HG02973 (cell line): ENCODE data around the gene MEX3C.
A peak's percentile ranks its signal among the peaks of the same experiment; 100 is the strongest.

Experiments
- ATAC-seq: cut with Tn5 transposase; IDR thresholded peaks from one replicate; pipeline ENCODE4 v1.9.1; 2021; ENCODE audit warnings: moderate library complexity; ENCODE audit not compliant: unreplicated experiment

The MEX3C gene

GRCh38 chr18:51197661-51198424 lies at the start of gene MEX3C:
MEX3C (minus strand) TSS chr18:51197681; CDS start chr18:51197320, 361 bp downstream.
- ATAC-seq: peak; percentile 76

GRCh38 chr18:51241226-51241625 lies 43.7 kb upstream of the MEX3C start:
- no peak for ATAC-seq

DNA sequence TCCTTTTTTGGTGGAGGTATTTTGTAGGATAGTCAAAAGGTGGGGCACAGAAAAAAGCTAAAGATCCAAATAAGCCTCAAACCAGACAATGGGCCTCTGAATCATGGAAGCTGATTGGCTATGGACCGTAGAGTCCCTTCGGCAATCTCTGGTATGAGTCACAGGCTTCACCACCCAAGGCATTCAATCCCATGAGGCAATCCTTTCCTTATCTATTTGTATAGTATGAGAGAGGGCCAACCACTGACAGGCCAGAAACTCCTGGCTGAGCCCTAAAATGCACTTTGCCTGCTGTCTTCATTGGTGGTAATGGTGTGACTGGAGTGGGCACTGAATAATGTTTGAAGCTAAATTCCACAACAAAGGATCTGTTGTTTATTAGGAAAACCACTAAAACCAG lies 38.7 kb upstream of the MEX3C start:
- ATAC-seq: no peak

- peak; percentile 88 for ATAC-seq
Measured at GRCh38 chr18:51235009-51235789, 37.7 kb upstream of the MEX3C start.

DNA sequence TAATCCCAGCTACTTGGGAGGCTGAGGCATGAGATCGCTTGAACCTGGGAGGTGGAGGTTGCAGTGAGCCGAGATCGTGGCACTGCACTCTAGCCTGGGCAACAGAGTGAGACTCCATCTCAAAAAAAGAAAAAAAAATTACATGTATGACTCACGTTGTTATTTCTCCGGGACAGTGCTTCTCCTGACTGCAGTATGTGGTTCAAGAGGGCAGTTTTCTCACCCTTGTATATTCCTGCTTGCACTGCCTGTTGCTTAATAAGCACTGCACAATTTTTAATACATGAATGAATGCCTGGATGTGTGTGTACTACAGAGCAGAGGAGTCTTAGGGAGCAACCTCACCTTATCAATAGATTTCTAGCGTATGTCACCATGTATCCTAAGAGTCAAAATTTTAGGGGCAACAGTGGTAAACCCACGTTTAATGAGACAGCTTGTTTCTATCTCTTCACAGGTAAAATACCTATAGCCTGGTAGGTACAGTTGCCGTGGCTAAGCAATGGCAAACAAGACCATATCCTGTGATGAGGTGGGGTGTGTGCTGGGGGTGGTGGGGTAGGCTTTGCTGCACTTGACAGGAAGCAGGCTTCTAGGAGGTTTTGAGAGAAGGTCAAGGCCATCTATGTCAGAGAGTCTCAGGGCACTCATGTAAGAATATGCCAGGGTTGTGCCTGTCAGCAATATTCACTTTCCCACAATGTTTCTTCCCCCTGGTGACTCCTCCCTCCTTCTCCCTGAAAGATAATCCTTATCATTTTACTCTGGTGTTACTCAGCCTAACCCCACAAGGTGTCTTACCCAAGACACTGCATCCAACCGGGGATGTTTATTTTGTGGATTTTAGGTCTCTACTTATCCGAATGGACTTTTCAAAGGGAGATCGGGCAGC lies 36.9 kb upstream of the MEX3C start:
- ATAC-seq: no peak

GRCh38 chr18:51229328-51229727 lies 31.8 kb upstream of the MEX3C start:
- no peak for ATAC-seq

GRCh38 chr18:51227660-51228059 lies 30.2 kb upstream of the MEX3C start:
- no peak for ATAC-seq

- ATAC-seq: no peak
Measured at GRCh38 chr18:51226587-51227350, 29.3 kb upstream of the MEX3C start.

DNA sequence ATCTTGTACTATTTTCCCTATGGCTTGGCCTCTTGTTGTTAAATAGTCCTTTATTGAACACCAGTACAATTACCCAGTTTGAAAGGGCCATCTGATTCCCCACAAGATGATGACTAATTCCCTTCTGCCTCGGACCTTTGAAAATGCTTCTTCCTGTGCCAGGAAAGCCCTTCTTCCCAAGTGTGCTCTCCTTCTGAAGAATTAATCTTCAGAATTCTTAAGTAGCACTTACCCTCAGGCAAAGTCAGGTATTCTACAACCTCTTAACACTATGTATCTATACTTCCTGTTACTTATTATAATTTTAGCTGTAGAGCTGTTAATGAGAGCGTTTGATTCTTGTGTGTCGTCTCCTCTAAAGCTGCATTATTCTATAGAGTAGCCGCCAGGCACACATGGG lies 28.6 kb upstream of the MEX3C start:
- ATAC-seq: no peak

- ATAC-seq: no peak
Measured at GRCh38 chr18:51212606-51213005, 15.1 kb upstream of the MEX3C start.

DNA sequence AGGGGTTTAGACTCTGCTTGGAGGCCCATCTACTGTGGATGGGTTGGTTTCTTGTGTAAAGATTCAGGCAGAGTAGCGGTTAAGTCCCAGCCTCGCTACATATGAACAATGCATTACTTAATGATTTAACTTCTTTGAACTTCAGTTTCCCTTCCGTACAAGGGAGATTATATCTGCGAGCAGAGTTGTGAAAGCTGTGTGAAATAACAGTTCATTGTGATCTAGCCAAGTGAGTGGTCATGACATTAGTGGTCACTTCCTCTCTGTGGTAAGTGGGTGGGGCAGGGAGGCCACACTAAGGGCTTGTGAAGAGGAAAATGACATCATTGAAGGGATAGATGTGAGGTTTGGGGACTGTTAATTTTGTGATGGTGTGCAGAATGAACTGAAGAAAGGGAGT lies 14.1 kb upstream of the MEX3C start:
- peak; percentile 93 for ATAC-seq

DNA sequence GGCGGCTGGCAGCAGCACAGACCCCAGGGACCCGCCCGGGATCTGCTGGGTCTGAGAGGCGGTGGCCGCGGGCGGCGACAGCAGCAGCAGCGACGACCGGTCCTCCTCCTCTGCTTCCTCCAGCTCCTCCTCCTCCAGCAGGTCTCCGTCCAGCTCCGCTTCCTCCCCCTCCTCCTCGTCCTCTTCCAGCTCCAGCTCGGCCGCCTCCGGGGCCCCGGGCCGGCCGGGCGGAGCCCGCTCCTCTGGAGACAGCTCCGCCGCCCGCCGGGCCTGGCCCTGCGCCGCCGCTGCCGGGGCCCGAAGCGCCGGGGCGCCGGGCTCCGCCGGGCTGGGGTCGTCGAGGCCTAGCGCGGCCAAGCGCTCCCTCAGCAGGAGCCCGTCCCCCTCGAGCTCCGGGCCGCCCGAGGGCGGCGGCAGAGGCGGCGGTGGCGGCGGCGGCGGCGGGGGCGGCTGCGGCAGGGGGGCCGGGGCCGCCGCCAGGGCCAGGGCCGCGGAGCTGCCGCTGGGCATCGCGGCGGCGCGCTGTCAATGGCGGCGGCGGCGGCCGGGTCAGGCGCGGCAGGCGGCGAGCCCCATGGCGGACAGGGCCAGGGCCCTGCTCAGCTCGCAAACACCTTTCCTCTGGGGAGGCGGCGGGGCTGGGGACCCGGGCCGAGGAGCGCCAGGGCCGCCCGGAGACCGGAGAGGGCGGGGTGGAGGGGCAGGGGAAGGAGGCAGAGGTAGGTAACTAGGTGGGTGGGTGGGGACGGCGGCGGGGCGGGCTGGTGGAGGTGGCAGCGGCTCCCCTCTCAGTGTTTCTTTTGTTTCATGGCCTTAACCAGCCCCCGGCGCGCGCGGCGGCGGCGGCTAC lies 445 bp downstream of the MEX3C start:
- ATAC-seq: peak; percentile 7

- peak; percentile 0 for ATAC-seq
Measured at GRCh38 chr18:51196118-51196810, 1.2 kb downstream of the MEX3C start.

DNA sequence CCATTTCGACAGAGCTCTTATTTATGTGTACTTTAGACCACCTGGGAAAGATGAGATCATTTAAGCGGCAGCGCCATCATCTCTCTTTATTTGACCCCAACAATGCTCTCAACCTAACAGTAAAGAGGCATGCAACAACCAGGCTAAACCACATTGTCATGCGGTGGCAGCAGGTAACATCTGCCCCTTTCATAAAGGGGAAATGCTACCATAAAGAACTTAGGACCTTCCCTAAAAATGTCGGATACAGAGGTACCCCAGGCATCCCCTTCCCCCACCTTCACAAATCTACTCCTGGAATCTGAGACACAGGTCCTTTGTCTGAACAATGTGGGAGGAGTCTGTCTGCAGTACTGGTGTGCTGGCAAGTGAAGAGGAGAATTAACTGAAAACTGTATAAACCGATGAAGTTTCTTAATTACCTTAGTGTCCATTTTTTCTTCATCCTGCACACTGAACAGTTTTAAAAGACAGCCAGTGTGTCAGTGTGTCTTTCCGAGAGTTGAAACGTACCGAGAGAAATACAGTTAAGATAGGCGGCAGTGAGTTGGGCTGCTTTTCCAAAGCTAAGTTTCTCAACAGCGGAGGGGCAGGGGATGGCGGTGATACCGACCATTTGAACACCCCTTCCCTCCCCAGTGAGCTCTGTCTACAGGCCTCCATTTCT lies 1.9 kb downstream of the MEX3C start:
- no peak for ATAC-seq

GRCh38 chr18:51195086-51195450 lies 2.4 kb downstream of the MEX3C start:
- no peak for ATAC-seq

GRCh38 chr18:51194604-51195003 lies 2.9 kb downstream of the MEX3C start:
- no peak for ATAC-seq

DNA sequence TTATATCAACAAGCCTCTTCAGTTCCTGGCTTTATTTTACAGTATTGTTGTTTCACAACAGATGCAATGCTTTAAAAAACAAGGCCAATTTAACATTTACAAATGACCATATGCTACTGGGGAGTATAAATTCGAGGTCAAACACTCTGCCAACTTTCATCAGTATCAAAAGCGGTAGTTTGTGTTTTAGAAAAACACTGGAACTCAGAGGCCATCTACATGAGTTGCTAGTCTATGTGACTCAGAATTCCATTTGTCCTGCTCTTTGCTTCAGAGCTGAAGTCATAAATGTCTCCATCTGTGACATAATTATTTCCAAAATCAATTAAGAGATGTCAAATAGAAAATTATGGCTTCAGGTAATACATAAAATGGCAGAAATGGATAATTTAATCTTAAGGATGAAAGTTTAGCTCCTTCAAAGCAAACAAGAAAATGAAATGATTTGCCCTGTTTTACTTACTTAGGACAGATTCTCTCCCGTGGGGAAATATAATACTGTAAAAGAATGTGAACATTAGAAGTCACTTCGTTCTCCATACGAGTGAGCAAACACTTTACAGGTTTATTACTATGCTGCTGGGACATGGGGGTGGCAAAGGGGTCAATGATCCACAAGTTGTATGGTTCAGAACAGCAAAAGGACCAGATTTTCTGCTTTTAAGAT lies 3.7 kb downstream of the MEX3C start:
- no peak for ATAC-seq

GRCh38 chr18:51192696-51193095 lies 4.8 kb downstream of the MEX3C start:
- ATAC-seq: no peak
